Mesenchymal stem cell (in vitro differentiated cells and primary cell): Measurements from ENCODE around the gene FBXL2.

ENCODE experiments used
- DNase-seq: peaks from one replicate; pipeline ENCODE4 v3.0.0-alpha.2; 2013
- H2AFZ ChIP-seq: one replicate; pipeline ENCODE4 v1.6.1; 2013; ENCODE audit warnings: low read depth, mild to moderate bottlenecking, control low read depth, inconsistent platforms, low read length, moderate library complexity
- H2AK5ac ChIP-seq: 2 replicates; pipeline ENCODE4 v1.6.1; 2013; ENCODE audit warnings: low read length, moderate library complexity, mild to moderate bottlenecking, inconsistent platforms; ENCODE audit not compliant: severe bottlenecking
- H2BK120ac ChIP-seq: one replicate; pipeline ENCODE4 v1.6.1; 2013; ENCODE audit warnings: low read depth, mild to moderate bottlenecking, inconsistent platforms, low read length, moderate library complexity
- H2BK12ac ChIP-seq, 2 experiments: one replicate each; pipeline ENCODE4 v1.6.1; 2013; ENCODE audit warnings: inconsistent platforms in 2 of 2, low read length in 2 of 2, mild to moderate bottlenecking in 2 of 2, moderate library complexity in 2 of 2, control low read depth in 1 of 2
- H2BK15ac ChIP-seq: one replicate; pipeline ENCODE4 v1.6.1; 2013; ENCODE audit warnings: mild to moderate bottlenecking, low read depth, inconsistent platforms; ENCODE audit not compliant: poor library complexity, severe bottlenecking
- H2BK5ac ChIP-seq: 2 replicates; pipeline ENCODE4 v1.6.1; 2013; ENCODE audit warnings: low read depth, mild to moderate bottlenecking, low read length, control low read depth, inconsistent platforms; ENCODE audit not compliant: poor library complexity, severe bottlenecking
- H3K14ac ChIP-seq, 2 experiments: one replicate each; pipeline ENCODE4 v1.6.1; 2013; ENCODE audit warnings: inconsistent platforms in 2 of 2, low read length in 2 of 2, control low read depth in 1 of 2, mild to moderate bottlenecking in 1 of 2, moderate library complexity in 1 of 2
- H3K18ac ChIP-seq, 2 experiments: one replicate each; pipeline ENCODE4 v1.6.1; 2013; ENCODE audit warnings: inconsistent platforms in 2 of 2, low read length in 2 of 2, control low read depth in 1 of 2, low read depth in 1 of 2, mild to moderate bottlenecking in 1 of 2
- H3K23ac ChIP-seq, 2 experiments: one replicate each; pipeline ENCODE4 v1.6.1; 2013; ENCODE audit warnings: inconsistent platforms in 2 of 2, low read length in 2 of 2, mild to moderate bottlenecking in 2 of 2, moderate library complexity in 2 of 2, control low read depth in 1 of 2
- H3K27ac ChIP-seq: 2 replicates; pipeline ENCODE4 v1.5.1; 2013; ENCODE audit warnings: mild to moderate bottlenecking, moderate library complexity, low read length, control low read depth, inconsistent platforms; ENCODE audit not compliant: poor library complexity, severe bottlenecking
- H3K27me3 ChIP-seq, 2 experiments: 2 replicates each; pipeline versions ENCODE4 v1.6.1 to v1.7.0; 2013; ENCODE audit warnings: low read length in 2 of 2, mild to moderate bottlenecking in 2 of 2, moderate library complexity in 2 of 2, control low read depth in 1 of 2, inconsistent platforms in 1 of 2; ENCODE audit not compliant: control insufficient read depth in 1 of 2, insufficient read depth in 1 of 2
- H3K36me3 ChIP-seq, 2 experiments: 2 replicates each; pipeline versions ENCODE4 v1.6.1 to v1.7.0; 2013; ENCODE audit warnings: low read length in 2 of 2, control low read depth in 1 of 2, inconsistent platforms in 1 of 2, low read depth in 1 of 2, mild to moderate bottlenecking in 1 of 2; ENCODE audit not compliant: insufficient read depth in 2 of 2, control insufficient read depth in 1 of 2
- H3K4ac ChIP-seq, 2 experiments: one replicate each; pipeline ENCODE4 v1.6.1; 2013; ENCODE audit warnings: inconsistent platforms in 2 of 2, low read length in 2 of 2, mild to moderate bottlenecking in 2 of 2, moderate library complexity in 2 of 2, control low read depth in 1 of 2, low read depth in 1 of 2
- H3K4me1 ChIP-seq: 2 replicates; pipeline ENCODE4 v1.6.1; 2013; ENCODE audit warnings: low read depth, low read length, control low read depth; ENCODE audit not compliant: control insufficient read depth, insufficient read depth
- H3K4me2 ChIP-seq: 2 replicates; pipeline ENCODE4 v1.6.1; 2013; ENCODE audit warnings: low read length, mild to moderate bottlenecking, inconsistent platforms; ENCODE audit not compliant: poor library complexity, severe bottlenecking
- H3K4me3 ChIP-seq, 2 experiments: 2 replicates each; pipeline versions ENCODE4 v1.5.1 to v1.7.0; 2013; ENCODE audit warnings: low read length in 2 of 2, mild to moderate bottlenecking in 2 of 2, control low read depth in 1 of 2, low read depth in 1 of 2; ENCODE audit not compliant: insufficient read depth in 1 of 2
- H3K79me1 ChIP-seq: replicated peaks from 2 replicates; pipeline ENCODE4 v1.6.1; 2013; ENCODE audit warnings: mild to moderate bottlenecking, control low read depth, low read length, inconsistent platforms; ENCODE audit not compliant: poor library complexity, severe bottlenecking
- H3K9ac ChIP-seq: 2 replicates; pipeline ENCODE4 v1.7.0; 2013; ENCODE audit warnings: mild to moderate bottlenecking, low read length, moderate library complexity
- H3K9me3 ChIP-seq: 2 replicates; pipeline ENCODE4 v1.7.0; 2013; ENCODE audit warnings: mild to moderate bottlenecking, low read length; ENCODE audit not compliant: control insufficient read depth
- H4K8ac ChIP-seq: one replicate; pipeline ENCODE4 v1.6.1; 2013; ENCODE audit warnings: inconsistent platforms, mild to moderate bottlenecking, low read length, moderate library complexity
- H4K91ac ChIP-seq: one replicate; pipeline ENCODE4 v1.6.1; 2013; ENCODE audit warnings: mild to moderate bottlenecking, low read length, inconsistent platforms
- WGBS: methylation state at CpG from one replicate; pipeline ENCODE4 v1.1.7; 2013; ENCODE audit warnings: mixed read lengths; 5-methylcytosine and 5-hydroxymethylcytosine counted together

FBXL2 gene

DNA sequence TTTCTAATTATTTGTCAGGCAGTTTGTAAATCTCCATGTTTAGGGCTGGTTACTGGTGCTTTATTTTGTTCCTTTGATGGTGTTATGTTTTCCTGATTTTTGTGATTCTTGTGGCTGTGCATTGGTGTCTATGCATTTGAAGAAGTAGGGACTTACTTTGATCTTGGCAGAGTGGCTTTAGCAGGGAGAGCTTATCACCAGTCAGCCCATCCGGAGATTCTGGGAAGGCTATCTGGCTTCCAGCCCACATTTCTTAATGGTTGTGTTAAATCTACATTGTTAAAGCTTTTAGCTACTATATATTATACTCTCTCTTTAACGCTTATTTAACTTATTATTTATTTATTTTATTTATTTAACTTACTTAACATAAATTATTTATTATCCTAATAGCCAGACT lies 35.1 kb downstream of the FBXL2 start:
- H3K18ac ChIP-seq, result no peak overlapping the region
- H3K9ac ChIP-seq, result no peak overlapping the region
- WGBS, result no CpG with 5 or more reads among the region's 2 CpGs
- H3K23ac ChIP-seq, result no peak overlapping the region
- H2BK120ac ChIP-seq, result no peak overlapping the region
- peaks cover 5 to 9% of the 10 kb centered on the region in 2 experiments for H3K36me3 ChIP-seq
- no peak for DNase-seq
- no peak overlapping the region for H4K8ac ChIP-seq
- peaks cover 24% of the 10 kb centered on the region for H3K9me3 ChIP-seq
- no peak overlapping the region for H4K91ac ChIP-seq
- no peak overlapping the region for H2AFZ ChIP-seq
- H3K4ac ChIP-seq, result no peak overlapping the region
- H2AK5ac ChIP-seq, result no peak overlapping the region
- H3K14ac ChIP-seq, result no peak overlapping the region
- no peaks in the 10 kb centered on the region for H3K4me1 ChIP-seq
- H2BK12ac ChIP-seq, result no peak overlapping the region
- H3K79me1 ChIP-seq, result peaks cover 14% of the 10 kb centered on the region
- H3K27ac ChIP-seq, result no peak overlapping the region
- no peak overlapping the region for H2BK5ac ChIP-seq
- H2BK15ac ChIP-seq, result no peak overlapping the region
- no peak overlapping the region for H3K4me2 ChIP-seq
- H3K4me3 ChIP-seq, result no peak overlapping the region
- H3K27me3 ChIP-seq, result no peaks in the 10 kb centered on the region

DNA sequence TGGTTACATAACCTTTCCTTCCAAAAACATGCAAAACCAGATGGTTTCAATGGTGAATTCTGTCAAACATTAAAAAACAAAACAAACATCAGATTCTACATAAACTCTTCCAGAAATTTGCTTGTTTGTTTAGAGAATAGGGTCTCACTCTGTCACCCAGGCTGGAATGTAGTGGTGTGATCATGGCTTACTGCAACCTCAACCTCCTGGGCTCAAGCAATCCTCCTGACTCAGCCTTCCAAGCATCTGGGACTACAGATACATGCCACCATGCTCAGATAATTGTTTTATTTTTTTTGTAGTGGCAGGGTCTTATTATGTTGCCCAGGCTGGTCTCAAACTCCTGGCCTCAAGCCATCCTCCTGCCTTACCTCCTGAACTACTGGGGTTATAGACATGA lies 36.1 kb downstream of the FBXL2 start:
- Histone ChIP-seq H3K4me3 (no peak overlapping the region), H3K4ac (no peak overlapping the region), H3K18ac (no peak overlapping the region), H3K36me3 (peaks cover 5 to 9% of the 10 kb centered on the region in 2 experiments), H2BK12ac (no peak overlapping the region), H3K27ac (no peak overlapping the region), H2BK15ac (no peak overlapping the region), H3K79me1 (peaks cover 12% of the 10 kb centered on the region), H3K9ac (no peak overlapping the region), H3K9me3 (peaks cover 24% of the 10 kb centered on the region), H3K27me3 (no peaks in the 10 kb centered on the region), H2AFZ (no peak overlapping the region), H3K4me2 (no peak overlapping the region), H3K23ac (no peak overlapping the region), H4K8ac (no peak overlapping the region), H2BK120ac (no peak overlapping the region), H3K4me1 (no peaks in the 10 kb centered on the region), H2BK5ac (no peak overlapping the region), H3K14ac (no peak overlapping the region), H2AK5ac (no peak overlapping the region), H4K91ac (no peak overlapping the region)
- DNase-seq, result peak; percentile 18

GRCh38 chr3:33314993-33315392 lies 37.8 kb downstream of the FBXL2 start:
- H3K4me1 ChIP-seq, result no peaks in the 10 kb centered on the region
- peaks cover 4 to 5% of the 10 kb centered on the region in 2 experiments for H3K36me3 ChIP-seq
- H3K4me3 ChIP-seq, result no peak overlapping the region
- H3K23ac ChIP-seq, result no peak overlapping the region
- H2AFZ ChIP-seq, result no peak overlapping the region
- no peak for DNase-seq
- no peak overlapping the region for H3K9ac ChIP-seq
- H2BK12ac ChIP-seq, result no peak overlapping the region
- no peak overlapping the region for H3K27ac ChIP-seq
- H2AK5ac ChIP-seq, result no peak overlapping the region
- H2BK15ac ChIP-seq, result no peak overlapping the region
- no peaks in the 10 kb centered on the region for H3K27me3 ChIP-seq
- H4K91ac ChIP-seq, result no peak overlapping the region
- H2BK5ac ChIP-seq, result no peak overlapping the region
- no peak overlapping the region for H3K4me2 ChIP-seq
- peaks cover 10% of the 10 kb centered on the region for H3K79me1 ChIP-seq
- H2BK120ac ChIP-seq, result no peak overlapping the region
- H3K14ac ChIP-seq, result no peak overlapping the region
- peaks cover 13% of the 10 kb centered on the region for H3K9me3 ChIP-seq
- H3K18ac ChIP-seq, result no peak overlapping the region
- no peak overlapping the region for H3K4ac ChIP-seq
- no peak overlapping the region for H4K8ac ChIP-seq

DNA sequence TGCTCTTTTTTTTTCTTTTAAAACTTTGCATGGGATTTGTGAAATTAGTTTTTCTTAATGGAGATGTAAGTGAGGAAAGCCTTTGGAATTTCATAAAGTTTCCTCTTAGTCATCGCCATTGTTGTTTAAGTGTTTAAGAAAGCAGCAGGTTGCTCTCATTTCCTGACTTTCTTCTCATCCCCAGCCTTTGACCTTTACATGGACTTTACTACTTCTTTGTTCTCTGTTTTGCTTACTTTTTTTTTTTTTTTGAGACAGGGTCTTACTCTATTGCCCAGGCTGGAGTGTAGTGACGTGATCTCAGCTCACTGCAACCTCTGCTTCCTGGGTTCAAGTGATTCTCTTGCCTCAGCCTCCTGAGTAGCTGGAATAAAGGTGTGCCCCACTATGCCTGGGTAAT lies 38.6 kb downstream of the FBXL2 start:
- Histone ChIP-seq H3K4me3 (no peak overlapping the region), H3K27ac (no peak overlapping the region), H3K4me2 (no peak overlapping the region), H3K23ac (no peak overlapping the region), H3K79me1 (peaks cover 13% of the 10 kb centered on the region), H3K27me3 (no peaks in the 10 kb centered on the region), H3K4me1 (no peaks in the 10 kb centered on the region), H2AFZ (no peak overlapping the region), H3K4ac (no peak overlapping the region), H3K36me3 (peaks cover 3 to 8% of the 10 kb centered on the region in 2 experiments), H2BK12ac (no peak overlapping the region), H4K8ac (no peak overlapping the region), H2BK5ac (no peak overlapping the region), H2AK5ac (no peak overlapping the region), H3K9me3 (peaks cover 7% of the 10 kb centered on the region), H3K14ac (no peak overlapping the region), H3K9ac (no peak overlapping the region), H4K91ac (no peak overlapping the region), H3K18ac (no peak overlapping the region), H2BK120ac (no peak overlapping the region), H2BK15ac (no peak overlapping the region)
- peak; percentile 30 for DNase-seq
- WGBS, result 46% methylated on average over 1 of the region's 2 CpGs
